ENCODE results near the gene NCOR2.

Gene NCOR2

GRCh38 chr12:124566997-124567672, at the start of gene NCOR2:
Gene NCOR2 (minus strand): TSS chr12:124567612. CDS start chr12:124495251, 72,361 bp downstream.
- peak within 1 kb of the TSS; percentile 51 for H3K4me3 ChIP-seq (ENCODE audit: low read length)
- no peaks in the 10 kb centered on the region for H3K36me3 ChIP-seq (ENCODE audit: control insufficient read depth, insufficient read depth, low read length)
- H3K9me3 ChIP-seq (ENCODE audit: control insufficient read depth, low read length): no peaks in the 10 kb centered on the region
- no peaks in the 10 kb centered on the region for H3K27me3 ChIP-seq (ENCODE audit: control insufficient read depth, insufficient read depth, low read length)
- peak within 1 kb of the TSS; percentile 87 for H3K9ac ChIP-seq (ENCODE audit: low read length)
- H3K4me1 ChIP-seq (ENCODE audit: control insufficient read depth, insufficient read depth, low read length): peaks cover 30% of the 10 kb centered on the region

GRCh38 chr12:124616394-124617221, 49.2 kb upstream of the NCOR2 start:
- H3K9me3 ChIP-seq (ENCODE audit: control insufficient read depth, low read length): no peaks in the 10 kb centered on the region
- H3K9ac ChIP-seq (ENCODE audit: low read length): no peak overlapping the region
- H3K36me3 ChIP-seq (ENCODE audit: control insufficient read depth, insufficient read depth, low read length): no peaks in the 10 kb centered on the region
- no peaks in the 10 kb centered on the region for H3K4me1 ChIP-seq (ENCODE audit: control insufficient read depth, insufficient read depth, low read length)
- H3K27me3 ChIP-seq (ENCODE audit: control insufficient read depth, insufficient read depth, low read length): no peaks in the 10 kb centered on the region
- H3K4me3 ChIP-seq (ENCODE audit: low read length): no peak overlapping the region

- Histone ChIP-seq H3K4me1 (ENCODE audit: control insufficient read depth, insufficient read depth, low read length) (peaks cover 12% of the 10 kb centered on the region), H3K27me3 (ENCODE audit: control insufficient read depth, insufficient read depth, low read length) (no peaks in the 10 kb centered on the region), H3K4me3 (ENCODE audit: low read length) (no peak overlapping the region), H3K9me3 (ENCODE audit: control insufficient read depth, low read length) (no peaks in the 10 kb centered on the region), H3K9ac (ENCODE audit: low read length) (no peak overlapping the region), H3K36me3 (ENCODE audit: control insufficient read depth, insufficient read depth, low read length) (no peaks in the 10 kb centered on the region)
These were observed 47.3 kb upstream of the NCOR2 start for GRCh38 chr12:124614512-124615292.

- Histone ChIP-seq H3K9ac (ENCODE audit: low read length) (no peak overlapping the region), H3K4me1 (ENCODE audit: control insufficient read depth, insufficient read depth, low read length) (peaks cover 27% of the 10 kb centered on the region), H3K36me3 (ENCODE audit: control insufficient read depth, insufficient read depth, low read length) (no peaks in the 10 kb centered on the region), H3K27me3 (ENCODE audit: control insufficient read depth, insufficient read depth, low read length) (no peaks in the 10 kb centered on the region), H3K9me3 (ENCODE audit: control insufficient read depth, low read length) (no peaks in the 10 kb centered on the region), H3K4me3 (ENCODE audit: low read length) (no peak overlapping the region)
These were observed 45.8 kb upstream of the NCOR2 start for GRCh38 chr12:124613151-124613585.

- Histone ChIP-seq H3K4me1 (ENCODE audit: control insufficient read depth, insufficient read depth, low read length) (peaks cover 35% of the 10 kb centered on the region), H3K27me3 (ENCODE audit: control insufficient read depth, insufficient read depth, low read length) (no peaks in the 10 kb centered on the region), H3K9me3 (ENCODE audit: control insufficient read depth, low read length) (no peaks in the 10 kb centered on the region), H3K36me3 (ENCODE audit: control insufficient read depth, insufficient read depth, low read length) (no peaks in the 10 kb centered on the region), H3K9ac (ENCODE audit: low read length) (no peak overlapping the region), H3K4me3 (ENCODE audit: low read length) (no peak overlapping the region)
These were observed 44.9 kb upstream of the NCOR2 start for GRCh38 chr12:124612410-124612680.

- Histone ChIP-seq H3K9me3 (ENCODE audit: control insufficient read depth, low read length) (no peaks in the 10 kb centered on the region), H3K27me3 (ENCODE audit: control insufficient read depth, insufficient read depth, low read length) (no peaks in the 10 kb centered on the region), H3K36me3 (ENCODE audit: control insufficient read depth, insufficient read depth, low read length) (no peaks in the 10 kb centered on the region), H3K4me3 (ENCODE audit: low read length) (no peak overlapping the region), H3K4me1 (ENCODE audit: control insufficient read depth, insufficient read depth, low read length) (peaks cover 37% of the 10 kb centered on the region), H3K9ac (ENCODE audit: low read length) (no peak overlapping the region)
These were observed 44.4 kb upstream of the NCOR2 start for GRCh38 chr12:124611559-124612409.

GRCh38 chr12:124610629-124611558, 43.5 kb upstream of the NCOR2 start:
- no peaks in the 10 kb centered on the region for H3K9me3 ChIP-seq (ENCODE audit: control insufficient read depth, low read length)
- H3K27me3 ChIP-seq (ENCODE audit: control insufficient read depth, insufficient read depth, low read length): no peaks in the 10 kb centered on the region
- no peak overlapping the region for H3K9ac ChIP-seq (ENCODE audit: low read length)
- H3K36me3 ChIP-seq (ENCODE audit: control insufficient read depth, insufficient read depth, low read length): no peaks in the 10 kb centered on the region
- H3K4me3 ChIP-seq (ENCODE audit: low read length): no peak overlapping the region
- peaks cover 40% of the 10 kb centered on the region for H3K4me1 ChIP-seq (ENCODE audit: control insufficient read depth, insufficient read depth, low read length)

GRCh38 chr12:124610021-124610612, 42.7 kb upstream of the NCOR2 start:
- Histone ChIP-seq H3K9ac (ENCODE audit: low read length) (no peak overlapping the region), H3K9me3 (ENCODE audit: control insufficient read depth, low read length) (no peaks in the 10 kb centered on the region), H3K27me3 (ENCODE audit: control insufficient read depth, insufficient read depth, low read length) (no peaks in the 10 kb centered on the region), H3K36me3 (ENCODE audit: control insufficient read depth, insufficient read depth, low read length) (no peaks in the 10 kb centered on the region), H3K4me1 (ENCODE audit: control insufficient read depth, insufficient read depth, low read length) (peaks cover 47% of the 10 kb centered on the region), H3K4me3 (ENCODE audit: low read length) (no peak overlapping the region)

GRCh38 chr12:124609041-124609989, 41.9 kb upstream of the NCOR2 start:
- H3K36me3 ChIP-seq (ENCODE audit: control insufficient read depth, insufficient read depth, low read length): no peaks in the 10 kb centered on the region
- no peaks in the 10 kb centered on the region for H3K9me3 ChIP-seq (ENCODE audit: control insufficient read depth, low read length)
- no peaks in the 10 kb centered on the region for H3K27me3 ChIP-seq (ENCODE audit: control insufficient read depth, insufficient read depth, low read length)
- H3K9ac ChIP-seq (ENCODE audit: low read length): peak overlapping the region; percentile 22
- peaks cover 55% of the 10 kb centered on the region for H3K4me1 ChIP-seq (ENCODE audit: control insufficient read depth, insufficient read depth, low read length)
- H3K4me3 ChIP-seq (ENCODE audit: low read length): no peak overlapping the region

GRCh38 chr12:124608450-124608870, 41.0 kb upstream of the NCOR2 start:
- no peaks in the 10 kb centered on the region for H3K9me3 ChIP-seq (ENCODE audit: control insufficient read depth, low read length)
- H3K36me3 ChIP-seq (ENCODE audit: control insufficient read depth, insufficient read depth, low read length): no peaks in the 10 kb centered on the region
- no peaks in the 10 kb centered on the region for H3K27me3 ChIP-seq (ENCODE audit: control insufficient read depth, insufficient read depth, low read length)
- peaks cover 64% of the 10 kb centered on the region for H3K4me1 ChIP-seq (ENCODE audit: control insufficient read depth, insufficient read depth, low read length)
- no peak overlapping the region for H3K4me3 ChIP-seq (ENCODE audit: low read length)
- H3K9ac ChIP-seq (ENCODE audit: low read length): peak overlapping the region; percentile 22
